Thyroid gland (tissue), 4 donors: Measurements from ENCODE around the gene LSAMP.

Experiments used
- CTCF ChIP-seq, 6 experiments: fragments of 200-600 bp in 3 of 6; fragments of 450-650 bp in 3 of 6; sonication (generic) in 3 of 6; IDR thresholded peaks; one replicate each; pipeline ENCODE4 v1.5.1; 2016 to 2019; ENCODE audit warnings: antibody characterized with exemption in 6 of 6, mild to moderate bottlenecking in 2 of 6, inconsistent platforms in 1 of 6, moderate library complexity in 1 of 6
- POLR2A ChIP-seq, 2 donors: fragments of 450-650 bp; IDR thresholded peaks; one replicate each; pipeline ENCODE4 v1.6.1; 2017; ENCODE audit warnings: antibody characterized with exemption in 2 of 2, mild to moderate bottlenecking in 2 of 2, moderate library complexity in 1 of 2

DNA sequence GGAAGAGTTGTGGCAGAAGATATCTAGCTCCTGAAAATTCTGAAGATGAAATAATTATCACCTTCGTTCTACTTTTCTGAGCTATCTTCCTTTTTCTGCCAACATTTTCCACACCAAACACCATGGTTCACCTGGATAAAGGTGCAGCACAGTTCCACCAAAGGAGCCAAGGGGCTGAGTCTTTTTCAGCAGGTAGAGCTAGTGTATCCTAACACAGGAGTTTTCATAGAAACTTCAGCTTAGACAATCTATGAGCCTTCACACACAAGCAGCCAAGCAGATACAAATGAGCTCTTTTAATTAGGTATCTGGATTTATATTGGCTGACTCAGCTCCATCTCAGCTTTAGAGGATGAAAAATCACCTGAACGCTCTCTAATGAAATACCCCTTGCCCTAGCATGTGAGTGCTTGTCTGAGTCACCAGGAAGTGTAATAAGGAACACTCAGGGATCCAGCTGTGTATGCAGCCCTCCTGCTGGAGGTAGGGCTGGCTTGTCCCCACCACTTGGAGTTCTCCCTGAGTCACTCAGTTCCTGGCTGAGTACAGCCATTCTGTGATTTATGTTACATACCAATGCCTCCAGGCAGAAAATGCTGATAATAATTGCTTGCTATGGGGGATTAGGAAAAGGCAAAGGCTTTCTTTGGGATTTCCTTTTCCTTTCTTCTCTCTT lies 385.7 kb downstream of the LSAMP start:
- TF ChIP-seq CTCF (IDR thresholded peaks at IDR 0.05) (no peak), POLR2A (IDR thresholded peaks at IDR 0.05) (no peak)
